ENCODE data around the gene TMEM141. TPM values are rescaled to one million over a fixed set of nuclear protein-coding genes. Genes with fewer than 3 reads are reported as not detected.
"Not testable (repeated sequence)": the region's sequence is repeated elsewhere in the genome, so short reads cannot be mapped to it uniquely, and the experiment has no call there.

The TMEM141 gene
- total RNA-seq, 1 donor from 2014 or later, result 228 TPM

DNA sequence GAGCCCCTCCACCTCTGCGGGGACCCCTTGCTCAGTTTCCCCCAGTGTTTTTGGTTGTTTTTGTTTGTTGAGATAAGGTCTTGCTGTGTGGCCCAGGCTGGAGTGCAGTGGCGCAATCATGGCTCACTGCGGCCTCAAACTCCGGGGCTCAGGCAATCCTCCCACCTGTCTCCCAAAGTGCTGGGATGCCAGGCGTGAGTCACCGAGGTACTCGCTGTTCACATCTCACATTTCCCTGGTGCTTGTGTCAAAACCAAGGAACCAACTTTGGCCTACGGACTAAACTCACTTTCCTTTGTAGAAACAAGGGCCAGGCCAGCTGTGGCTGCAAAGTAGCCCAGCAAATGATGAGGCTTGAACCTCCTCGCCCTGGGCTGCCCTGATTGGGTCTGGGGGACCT lies 41.4 kb downstream of the TMEM141 start:
- H3K36me3 ChIP-seq (ENCODE audit: control insufficient read depth, insufficient read depth, low read length), result peaks cover 22% of the 10 kb centered on the region
- H3K27me3 ChIP-seq (ENCODE audit: control insufficient read depth, insufficient read depth, low read length), result no peaks in the 10 kb centered on the region
- TF ChIP-seq, protein P1, sequence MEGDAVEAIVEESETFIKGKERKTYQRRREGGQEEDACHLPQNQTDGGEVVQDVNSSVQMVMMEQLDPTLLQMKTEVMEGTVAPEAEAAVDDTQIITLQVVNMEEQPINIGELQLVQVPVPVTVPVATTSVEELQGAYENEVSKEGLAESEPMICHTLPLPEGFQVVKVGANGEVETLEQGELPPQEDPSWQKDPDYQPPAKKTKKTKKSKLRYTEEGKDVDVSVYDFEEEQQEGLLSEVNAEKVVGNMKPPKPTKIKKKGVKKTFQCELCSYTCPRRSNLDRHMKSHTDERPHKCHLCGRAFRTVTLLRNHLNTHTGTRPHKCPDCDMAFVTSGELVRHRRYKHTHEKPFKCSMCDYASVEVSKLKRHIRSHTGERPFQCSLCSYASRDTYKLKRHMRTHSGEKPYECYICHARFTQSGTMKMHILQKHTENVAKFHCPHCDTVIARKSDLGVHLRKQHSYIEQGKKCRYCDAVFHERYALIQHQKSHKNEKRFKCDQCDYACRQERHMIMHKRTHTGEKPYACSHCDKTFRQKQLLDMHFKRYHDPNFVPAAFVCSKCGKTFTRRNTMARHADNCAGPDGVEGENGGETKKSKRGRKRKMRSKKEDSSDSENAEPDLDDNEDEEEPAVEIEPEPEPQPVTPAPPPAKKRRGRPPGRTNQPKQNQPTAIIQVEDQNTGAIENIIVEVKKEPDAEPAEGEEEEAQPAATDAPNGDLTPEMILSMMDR (IDR thresholded peaks at IDR 0.05; ENCODE audit: insufficient read depth, low read length, severe bottlenecking), result no peak
- FAIRE-seq (no peak), DNase-seq (ENCODE audit: low read depth) (no peak)
- H3K4me3 ChIP-seq (ENCODE audit: low read depth, low read length), result no peak overlapping the region

DNA sequence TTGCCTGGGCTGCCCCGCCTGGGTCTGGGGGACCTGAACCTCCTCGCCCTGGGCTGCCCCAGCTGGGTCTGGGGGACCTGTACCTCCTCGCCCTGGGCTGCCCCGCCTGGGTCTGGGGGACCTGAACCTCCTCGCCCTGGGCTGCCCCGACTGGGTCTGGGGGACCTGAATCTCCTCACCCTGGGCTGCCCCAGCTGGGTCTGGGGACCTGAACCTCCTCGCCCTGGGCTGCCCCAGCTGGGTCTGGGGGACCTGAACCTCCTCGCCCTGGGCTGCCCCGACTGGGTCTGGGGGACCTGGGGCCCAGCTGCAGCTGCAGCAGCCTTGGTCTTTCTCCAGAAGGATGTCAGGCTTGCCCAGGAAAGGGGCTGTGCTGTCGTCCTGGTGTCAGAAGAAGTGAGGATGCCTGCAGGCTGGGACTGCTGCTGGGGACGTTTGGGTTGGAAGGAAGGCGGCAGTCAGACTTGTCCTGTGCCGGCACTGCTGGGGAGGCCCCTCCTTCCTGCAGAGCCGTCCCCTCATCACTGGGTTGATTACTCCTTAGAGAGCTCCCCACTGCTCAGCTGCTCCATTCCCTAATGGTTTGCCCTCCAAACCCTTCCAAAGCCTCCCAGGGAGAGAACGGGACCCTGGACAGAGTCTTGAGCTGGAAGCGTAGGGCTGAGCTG lies 42.4 kb downstream of the TMEM141 start:
- FAIRE-seq; H3K27me3 ChIP-seq (ENCODE audit: control insufficient read depth, insufficient read depth, low read length); H3K4me3 ChIP-seq (ENCODE audit: low read depth, low read length); DNase-seq (ENCODE audit: low read depth): not testable (repeated sequence)
- H3K36me3 ChIP-seq (ENCODE audit: control insufficient read depth, insufficient read depth, low read length), result peaks cover 20% of the 10 kb centered on the region

DNA sequence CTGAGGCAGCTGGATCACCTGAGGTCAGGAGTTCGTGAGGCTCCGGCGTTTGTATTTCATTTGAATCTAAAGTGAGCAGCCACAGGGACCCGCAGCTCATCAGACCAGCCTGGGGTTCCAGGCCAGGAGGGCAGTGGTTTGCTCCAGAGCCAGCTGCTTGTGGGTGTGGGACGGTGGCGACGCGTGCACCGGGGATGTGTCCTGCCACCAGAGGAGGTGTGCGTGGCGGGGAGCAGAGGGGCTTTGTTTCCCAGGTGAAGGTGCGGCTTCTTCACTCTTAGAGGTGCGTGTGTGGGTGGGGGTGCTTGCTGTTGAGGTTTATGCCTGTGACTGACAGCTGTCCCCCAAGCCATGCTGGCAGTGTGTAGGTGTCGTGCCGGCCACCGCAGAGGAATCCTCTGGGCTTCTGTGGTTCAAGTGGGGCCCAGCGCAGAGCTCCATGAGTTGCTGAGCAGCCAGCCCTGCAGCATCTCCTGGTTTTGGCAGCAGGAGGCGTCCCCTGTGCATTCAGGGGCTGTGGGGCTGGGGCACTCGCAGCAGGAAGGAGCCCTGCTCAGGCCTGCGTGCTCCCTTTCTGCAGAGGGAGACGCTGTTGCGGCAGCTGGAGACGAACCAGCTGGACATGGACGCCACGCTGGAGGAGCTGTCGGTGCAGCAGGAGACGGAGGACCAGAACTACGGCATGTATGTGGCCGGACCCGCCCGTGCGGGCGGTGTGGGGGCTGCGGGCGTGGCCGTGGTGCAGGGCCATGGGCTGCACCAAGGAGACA lies 44.2 kb downstream of the TMEM141 start:
- no peak overlapping the region for H3K4me3 ChIP-seq (ENCODE audit: low read depth, low read length)
- FAIRE-seq, result no peak
- DNase-seq (ENCODE audit: low read depth), result no peak
- TF ChIP-seq, protein P1 (IDR thresholded peaks at IDR 0.05; ENCODE audit: insufficient read depth, low read length, severe bottlenecking), result no peak
- no peaks in the 10 kb centered on the region for H3K27me3 ChIP-seq (ENCODE audit: control insufficient read depth, insufficient read depth, low read length)
- H3K36me3 ChIP-seq (ENCODE audit: control insufficient read depth, insufficient read depth, low read length), result peaks cover 10% of the 10 kb centered on the region

DNA sequence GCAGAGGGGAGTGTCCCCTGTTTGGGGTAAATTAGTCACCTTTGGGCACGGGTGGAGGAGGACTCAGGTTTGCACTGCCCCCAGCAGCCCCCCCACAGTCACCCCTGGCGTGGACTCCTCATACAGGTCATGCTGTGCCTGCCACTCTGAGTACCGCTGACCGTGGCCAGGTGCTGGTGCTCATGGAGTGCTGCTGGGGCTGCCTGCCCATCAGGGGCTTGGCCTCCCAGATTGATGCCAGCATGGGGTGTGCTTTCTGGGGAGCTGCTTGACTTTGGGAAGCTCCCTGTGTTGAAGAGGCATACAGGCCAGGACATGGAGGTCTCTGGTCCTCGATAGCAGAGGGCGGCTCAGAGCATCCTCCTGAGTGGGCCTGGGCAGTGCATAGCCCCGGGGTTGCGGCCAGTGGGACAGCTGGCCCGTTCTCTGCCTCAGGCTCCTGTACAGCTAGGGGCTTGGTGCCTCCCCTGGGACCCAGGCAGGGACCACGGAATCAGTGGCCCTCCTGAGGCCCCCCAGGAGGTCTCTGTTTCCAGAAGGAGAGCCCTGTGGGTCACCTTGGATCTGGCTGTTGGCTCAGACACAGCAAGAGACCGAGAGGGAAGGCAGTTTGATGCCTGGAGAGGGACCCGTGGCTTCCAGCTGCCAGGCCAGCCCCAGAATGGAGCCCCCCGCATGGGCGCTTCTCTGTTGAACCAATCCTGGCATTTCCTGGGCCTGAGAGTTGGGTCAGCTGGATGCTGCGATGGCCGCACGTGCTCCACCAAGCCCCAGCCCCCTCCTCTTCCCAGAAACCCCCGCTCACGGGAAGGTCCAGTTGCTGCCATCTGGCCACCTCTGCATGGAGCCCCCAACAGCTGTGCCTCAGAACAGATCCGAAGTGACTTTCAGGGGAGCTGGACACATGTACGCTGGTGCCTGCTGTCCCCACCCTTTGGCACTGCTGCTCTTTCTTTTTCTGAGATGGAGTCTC lies 45.1 kb downstream of the TMEM141 start:
- TF ChIP-seq, protein P1 (IDR thresholded peaks at IDR 0.05; ENCODE audit: insufficient read depth, low read length, severe bottlenecking), result no peak
- Histone ChIP-seq H3K27me3 (ENCODE audit: control insufficient read depth, insufficient read depth, low read length) (no peaks in the 10 kb centered on the region), H3K36me3 (ENCODE audit: control insufficient read depth, insufficient read depth, low read length) (peaks cover 8% of the 10 kb centered on the region), H3K4me3 (ENCODE audit: low read depth, low read length) (no peak overlapping the region)
- FAIRE-seq (no peak), DNase-seq (ENCODE audit: low read depth) (no peak)

DNA sequence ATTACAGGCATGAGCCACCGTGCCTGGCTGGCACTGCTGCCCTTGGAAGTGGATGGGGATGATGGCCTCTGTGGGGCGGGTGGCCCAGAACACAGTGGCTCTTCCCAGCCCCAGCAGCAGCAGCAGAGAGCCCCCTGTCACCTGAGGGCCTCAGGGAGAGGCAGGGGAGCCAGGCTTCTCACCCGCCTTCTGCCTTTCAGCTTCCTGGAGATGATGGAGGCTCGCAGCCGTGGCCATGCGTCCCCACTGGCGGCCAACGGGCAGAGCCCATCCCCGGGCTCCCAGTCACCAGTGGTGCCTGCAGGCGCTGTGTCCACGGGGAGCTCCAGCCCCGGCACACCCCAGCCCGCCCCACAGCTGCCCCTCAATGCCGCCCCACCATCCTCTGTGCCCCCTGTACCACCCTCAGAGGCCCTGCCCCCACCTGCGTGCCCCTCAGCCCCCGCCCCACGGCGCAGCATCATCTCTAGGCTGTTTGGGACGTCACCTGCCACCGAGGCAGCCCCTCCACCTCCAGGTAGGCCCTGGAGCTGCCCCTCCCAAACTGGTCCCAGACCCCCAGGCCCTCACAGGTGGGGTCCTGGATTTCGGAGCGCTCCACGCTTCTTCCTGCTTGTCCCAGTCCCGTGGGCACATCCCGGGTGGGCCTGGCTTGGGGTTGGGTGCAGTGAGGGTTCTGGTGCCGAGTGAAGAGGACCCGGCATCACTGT lies 46.2 kb downstream of the TMEM141 start:
- Histone ChIP-seq H3K36me3 (ENCODE audit: control insufficient read depth, insufficient read depth, low read length) (peaks cover 5% of the 10 kb centered on the region), H3K4me3 (ENCODE audit: low read depth, low read length) (no peak overlapping the region), H3K27me3 (ENCODE audit: control insufficient read depth, insufficient read depth, low read length) (no peaks in the 10 kb centered on the region)
- FAIRE-seq, result no peak
- no peak for DNase-seq (ENCODE audit: low read depth)
- TF ChIP-seq, protein P1 (IDR thresholded peaks at IDR 0.05; ENCODE audit: insufficient read depth, low read length, severe bottlenecking), result no peak

DNA sequence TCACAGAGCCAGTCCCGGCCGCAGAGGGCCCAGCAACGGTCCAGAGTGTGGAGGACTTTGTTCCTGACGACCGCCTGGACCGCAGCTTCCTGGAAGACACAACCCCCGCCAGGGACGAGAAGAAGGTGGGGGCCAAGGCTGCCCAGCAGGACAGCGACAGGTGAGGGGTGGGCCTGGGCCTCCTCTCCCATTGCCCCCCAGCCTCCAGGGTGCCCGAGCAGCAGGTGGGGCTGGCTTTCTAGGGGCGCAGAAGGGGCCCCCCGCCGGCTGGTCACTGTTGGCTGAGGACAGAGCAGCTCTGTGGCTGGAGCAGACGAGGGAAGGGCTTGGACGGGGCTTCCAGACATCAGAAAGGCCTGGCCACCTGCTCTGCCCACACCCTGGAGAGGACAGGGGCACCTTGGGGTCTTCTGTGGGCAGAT lies 46.7 kb downstream of the TMEM141 start:
- H3K36me3 ChIP-seq (ENCODE audit: control insufficient read depth, insufficient read depth, low read length); FAIRE-seq; H3K27me3 ChIP-seq (ENCODE audit: control insufficient read depth, insufficient read depth, low read length); H3K4me3 ChIP-seq (ENCODE audit: low read depth, low read length); DNase-seq (ENCODE audit: low read depth): not testable (repeated sequence)

Measured in bronchial epithelial cell (primary cell).